ENCODE data around the gene LRRC74B.
"Not testable (repeated sequence)": the region's sequence is repeated elsewhere in the genome, so short reads cannot be mapped to it uniquely, and the experiment has no call there.

GRCh38 chr22:21061660-21062321 is 16.0 kb downstream of the LRRC74B start:
- not testable (repeated sequence) for TF ChIP-seq CTCF (IDR thresholded peaks at IDR 0.05; ENCODE audit: insufficient read depth, low read depth, low read length); EZH2 (IDR thresholded peaks at IDR 0.05; ENCODE audit: insufficient read depth, low read length)
